Measurements from ENCODE around the gene UBXN7. TPM values are rescaled to one million over a fixed set of nuclear protein-coding genes. Genes with fewer than 3 reads are reported as not detected.
"Not testable (repeated sequence)": the region's sequence is repeated elsewhere in the genome, so short reads cannot be mapped to it uniquely, and the experiment has no call there.

UBXN7 gene
- total RNA-seq, 1 donor from 2014 or later = 86.7 TPM

DNA sequence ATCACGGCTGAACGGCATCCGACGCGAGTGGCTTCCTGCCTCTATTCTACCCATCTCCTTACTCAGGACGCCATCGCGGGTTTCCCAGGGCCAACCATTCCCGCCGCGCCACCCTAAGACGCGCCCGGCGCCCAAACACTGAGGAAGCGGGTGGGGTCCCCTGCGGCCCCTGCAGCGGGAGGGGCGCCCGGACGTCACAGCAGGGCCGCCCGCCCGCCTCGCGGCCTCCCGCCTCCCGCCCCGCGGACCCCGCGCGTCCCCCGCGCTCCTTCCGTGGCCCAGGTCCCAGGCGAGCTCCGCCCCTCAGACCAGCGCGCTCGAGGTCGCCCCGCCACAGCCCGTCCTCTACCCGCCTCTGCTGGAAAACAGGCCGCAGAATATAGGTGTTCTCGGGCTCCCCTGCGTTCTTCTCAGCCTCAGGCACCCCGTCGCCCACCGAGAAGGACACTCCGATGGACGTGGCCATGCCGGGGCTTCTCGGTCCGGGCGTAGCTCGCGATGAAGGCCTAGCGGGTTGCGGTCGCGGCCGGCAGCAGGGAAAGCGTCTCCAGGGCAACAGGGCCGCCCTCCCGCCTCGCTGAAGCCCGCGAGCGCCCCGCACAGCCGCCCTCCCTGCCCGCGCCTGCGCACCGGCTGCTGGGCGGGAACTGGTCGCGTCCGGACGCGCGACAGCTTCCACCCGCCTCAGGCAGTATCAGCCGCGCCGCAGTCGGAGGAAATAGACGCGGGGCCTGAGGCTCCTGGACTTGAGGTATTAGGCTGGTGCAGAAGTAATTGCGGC lies 114.3 kb downstream of the UBXN7 start, which contains the start of gene DYNLT2B:
TSS of gene DYNLT2B (minus strand) at position 554 of the 781 bp plus-strand sequence. CDS start at position 466, 88 bp downstream.
- Mint-ChIP-seq H3K27ac (ENCODE audit: unreplicated experiment) (peak within 1 kb of the TSS; percentile 97), H3K9me3 (ENCODE audit: unreplicated experiment) (no peaks in the 10 kb centered on the region), H3K4me3 (ENCODE audit: unreplicated experiment) (peak within 1 kb of the TSS; percentile 91), H3K36me3 (ENCODE audit: unreplicated experiment) (no peaks in the 10 kb centered on the region), H3K4me1 (ENCODE audit: unreplicated experiment) (peaks cover 3% of the 10 kb centered on the region), H3K27me3 (ENCODE audit: unreplicated experiment) (no peaks in the 10 kb centered on the region)
- peak; percentile 96 for DNase-seq (ENCODE audit: extremely low spot score, unreplicated experiment)
- TF ChIP-seq, protein P1, sequence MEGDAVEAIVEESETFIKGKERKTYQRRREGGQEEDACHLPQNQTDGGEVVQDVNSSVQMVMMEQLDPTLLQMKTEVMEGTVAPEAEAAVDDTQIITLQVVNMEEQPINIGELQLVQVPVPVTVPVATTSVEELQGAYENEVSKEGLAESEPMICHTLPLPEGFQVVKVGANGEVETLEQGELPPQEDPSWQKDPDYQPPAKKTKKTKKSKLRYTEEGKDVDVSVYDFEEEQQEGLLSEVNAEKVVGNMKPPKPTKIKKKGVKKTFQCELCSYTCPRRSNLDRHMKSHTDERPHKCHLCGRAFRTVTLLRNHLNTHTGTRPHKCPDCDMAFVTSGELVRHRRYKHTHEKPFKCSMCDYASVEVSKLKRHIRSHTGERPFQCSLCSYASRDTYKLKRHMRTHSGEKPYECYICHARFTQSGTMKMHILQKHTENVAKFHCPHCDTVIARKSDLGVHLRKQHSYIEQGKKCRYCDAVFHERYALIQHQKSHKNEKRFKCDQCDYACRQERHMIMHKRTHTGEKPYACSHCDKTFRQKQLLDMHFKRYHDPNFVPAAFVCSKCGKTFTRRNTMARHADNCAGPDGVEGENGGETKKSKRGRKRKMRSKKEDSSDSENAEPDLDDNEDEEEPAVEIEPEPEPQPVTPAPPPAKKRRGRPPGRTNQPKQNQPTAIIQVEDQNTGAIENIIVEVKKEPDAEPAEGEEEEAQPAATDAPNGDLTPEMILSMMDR (IDR thresholded peaks at IDR 0.05) = no peak

DNA sequence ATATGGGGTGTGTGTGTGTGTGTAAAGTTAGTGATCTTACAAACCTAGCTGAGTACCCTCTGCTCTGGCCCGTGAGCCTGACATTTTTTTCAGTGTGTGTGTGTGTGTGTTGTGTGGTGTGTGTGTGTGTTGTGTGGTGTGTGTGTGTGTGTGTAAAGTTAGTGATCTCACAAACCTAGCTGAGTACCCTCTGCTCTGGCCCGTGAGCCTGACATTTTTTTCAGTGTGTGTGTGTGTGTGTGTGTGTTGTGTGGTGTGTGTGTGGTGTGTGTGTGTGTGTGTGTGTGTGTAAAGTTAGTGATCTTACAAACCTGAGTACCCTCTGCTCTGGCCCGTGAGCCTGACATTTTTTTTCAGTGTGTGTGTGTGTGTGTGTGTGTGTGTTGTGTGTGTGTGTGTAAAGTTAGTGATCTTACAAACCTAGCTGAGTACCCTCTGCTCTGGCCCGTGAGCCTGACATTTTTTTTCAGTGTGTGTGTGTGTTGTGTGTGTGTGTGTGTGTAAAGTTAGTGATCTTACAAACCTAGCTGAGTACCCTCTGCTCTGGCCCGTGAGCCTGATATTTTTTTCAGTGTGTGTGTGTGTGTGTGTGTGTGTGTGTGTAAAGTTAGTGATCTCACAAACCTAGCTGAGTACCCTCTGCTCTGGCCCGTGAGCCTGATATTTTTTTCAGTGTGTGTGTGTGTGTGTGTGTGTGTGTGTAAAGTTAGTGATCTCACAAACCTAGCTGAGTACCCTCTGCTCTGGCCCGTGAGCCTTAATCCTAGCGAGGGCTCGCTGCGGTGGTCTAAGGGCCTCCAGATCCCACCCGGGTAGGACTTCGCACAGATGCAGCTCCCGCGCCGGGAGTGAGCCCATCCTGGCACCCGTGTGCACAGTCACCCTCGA lies 115.2 kb downstream of the UBXN7 start:
- DNase-seq (ENCODE audit: extremely low spot score, unreplicated experiment); H3K27me3 Mint-ChIP-seq (ENCODE audit: unreplicated experiment); H3K4me1 Mint-ChIP-seq (ENCODE audit: unreplicated experiment); H3K36me3 Mint-ChIP-seq (ENCODE audit: unreplicated experiment); H3K9me3 Mint-ChIP-seq (ENCODE audit: unreplicated experiment): not testable (repeated sequence)
- Mint-ChIP-seq H3K4me3 (ENCODE audit: unreplicated experiment) (peak overlapping the region; percentile 91), H3K27ac (ENCODE audit: unreplicated experiment) (peak overlapping the region; percentile 97)

DNA sequence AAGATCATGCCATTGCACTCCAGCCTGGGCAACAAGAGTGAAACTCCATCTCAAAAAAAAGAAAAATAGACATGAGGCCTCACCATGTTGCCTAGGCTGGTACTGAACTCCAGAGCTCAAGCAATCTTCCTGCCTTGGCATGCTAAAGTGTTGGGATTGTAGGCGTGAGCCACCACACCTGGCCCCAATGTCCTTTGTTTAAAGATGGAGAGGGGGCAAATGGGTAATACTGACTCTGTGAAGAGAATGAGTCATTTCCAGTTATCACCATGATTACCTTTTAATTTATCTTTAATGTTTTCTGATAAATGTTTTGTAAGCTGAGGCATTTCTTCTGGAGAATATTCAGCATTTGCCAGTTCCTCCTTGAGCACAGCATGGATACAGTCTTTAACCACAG lies 116.4 kb downstream of the UBXN7 start:
- H3K36me3 Mint-ChIP-seq (ENCODE audit: unreplicated experiment) = no peaks in the 10 kb centered on the region
- no peak for DNase-seq (ENCODE audit: extremely low spot score, unreplicated experiment)
- no peaks in the 10 kb centered on the region for H3K9me3 Mint-ChIP-seq (ENCODE audit: unreplicated experiment)
- H3K4me1 Mint-ChIP-seq (ENCODE audit: unreplicated experiment) = peaks cover 3% of the 10 kb centered on the region
- H3K4me3 Mint-ChIP-seq (ENCODE audit: unreplicated experiment) = no peak overlapping the region
- TF ChIP-seq, protein P1 (IDR thresholded peaks at IDR 0.05) = no peak
- H3K27me3 Mint-ChIP-seq (ENCODE audit: unreplicated experiment) = no peaks in the 10 kb centered on the region
- no peak overlapping the region for H3K27ac Mint-ChIP-seq (ENCODE audit: unreplicated experiment)

DNA sequence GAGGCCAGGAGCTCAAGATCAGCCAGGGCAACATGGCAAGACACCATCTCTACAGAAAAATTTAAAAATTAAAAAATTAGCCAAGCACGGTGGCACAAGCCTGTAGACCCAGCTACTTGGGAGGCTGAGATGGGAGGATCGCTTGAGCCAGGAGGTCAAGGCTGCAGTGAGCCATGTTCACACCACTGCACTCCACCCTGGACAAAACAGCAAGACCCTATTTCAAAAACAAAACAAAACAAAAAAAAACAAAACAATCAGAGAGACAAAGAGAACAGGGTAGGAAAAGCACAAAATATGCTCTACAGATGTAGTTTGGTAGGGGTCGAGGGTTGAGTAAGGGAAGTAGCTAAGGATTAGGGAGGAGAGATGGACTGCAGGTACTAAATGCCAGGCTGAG lies 117.6 kb downstream of the UBXN7 start:
- no peaks in the 10 kb centered on the region for H3K27me3 Mint-ChIP-seq (ENCODE audit: unreplicated experiment)

DNA sequence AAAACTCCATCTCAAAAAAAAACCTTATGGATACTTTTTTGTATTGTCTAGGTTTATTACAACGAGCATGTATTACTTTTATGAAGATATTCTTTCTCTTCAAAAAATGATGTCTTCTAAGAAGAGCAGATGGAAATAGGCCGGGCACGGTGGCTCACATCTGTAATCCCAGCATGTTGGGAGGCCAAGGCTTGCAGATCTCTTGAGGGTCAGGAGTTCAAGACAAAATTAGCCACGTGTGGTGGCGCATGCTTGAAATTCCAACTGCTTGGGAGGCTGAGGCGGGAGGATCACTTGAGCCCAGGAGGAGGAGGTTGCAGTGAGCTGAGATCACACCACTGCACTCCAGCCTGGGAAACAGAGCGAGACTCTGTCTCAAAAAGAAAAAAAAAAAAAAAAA lies 118.1 kb downstream of the UBXN7 start:
- H3K36me3 Mint-ChIP-seq (ENCODE audit: unreplicated experiment); H3K27ac Mint-ChIP-seq (ENCODE audit: unreplicated experiment); H3K4me1 Mint-ChIP-seq (ENCODE audit: unreplicated experiment); H3K4me3 Mint-ChIP-seq (ENCODE audit: unreplicated experiment); H3K27me3 Mint-ChIP-seq (ENCODE audit: unreplicated experiment); H3K9me3 Mint-ChIP-seq (ENCODE audit: unreplicated experiment); DNase-seq (ENCODE audit: extremely low spot score, unreplicated experiment): not testable (repeated sequence)

More for the DNA sequence above, 117.6 kb downstream of the UBXN7 start:
- H3K27ac Mint-ChIP-seq (ENCODE audit: unreplicated experiment) = no peak overlapping the region
- DNase-seq (ENCODE audit: extremely low spot score, unreplicated experiment) = no peak
- TF ChIP-seq, protein P1 (IDR thresholded peaks at IDR 0.05) = no peak
- H3K36me3 Mint-ChIP-seq (ENCODE audit: unreplicated experiment) = no peaks in the 10 kb centered on the region
- H3K9me3 Mint-ChIP-seq (ENCODE audit: unreplicated experiment) = no peaks in the 10 kb centered on the region
- no peak overlapping the region for H3K4me3 Mint-ChIP-seq (ENCODE audit: unreplicated experiment)
- peaks cover 3% of the 10 kb centered on the region for H3K4me1 Mint-ChIP-seq (ENCODE audit: unreplicated experiment)

DNA sequence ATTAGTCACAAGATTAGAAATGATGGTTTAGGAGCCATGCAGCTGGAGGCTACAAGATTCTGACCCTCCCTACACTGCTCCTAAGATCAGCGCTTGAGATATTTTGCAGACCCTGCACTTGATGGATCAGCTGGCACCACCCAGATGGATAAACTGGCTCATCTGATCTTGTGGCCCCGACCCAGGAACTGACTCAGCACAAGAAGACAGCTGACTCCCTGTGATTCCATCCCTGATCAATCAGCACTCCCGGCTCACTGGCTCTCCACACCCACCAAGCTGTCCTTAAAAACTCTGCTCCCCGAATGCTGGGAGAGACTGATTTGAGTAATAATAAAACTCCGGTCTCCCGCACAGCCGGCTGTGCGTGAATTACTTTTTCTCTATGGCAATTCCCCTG lies 129.3 kb downstream of the UBXN7 start:
- H3K4me3 Mint-ChIP-seq (ENCODE audit: unreplicated experiment); DNase-seq (ENCODE audit: extremely low spot score, unreplicated experiment); H3K9me3 Mint-ChIP-seq (ENCODE audit: unreplicated experiment); H3K27ac Mint-ChIP-seq (ENCODE audit: unreplicated experiment); H3K4me1 Mint-ChIP-seq (ENCODE audit: unreplicated experiment); H3K27me3 Mint-ChIP-seq (ENCODE audit: unreplicated experiment): not testable (repeated sequence)
- peaks cover 23% of the 10 kb centered on the region for H3K36me3 Mint-ChIP-seq (ENCODE audit: unreplicated experiment)

DNA sequence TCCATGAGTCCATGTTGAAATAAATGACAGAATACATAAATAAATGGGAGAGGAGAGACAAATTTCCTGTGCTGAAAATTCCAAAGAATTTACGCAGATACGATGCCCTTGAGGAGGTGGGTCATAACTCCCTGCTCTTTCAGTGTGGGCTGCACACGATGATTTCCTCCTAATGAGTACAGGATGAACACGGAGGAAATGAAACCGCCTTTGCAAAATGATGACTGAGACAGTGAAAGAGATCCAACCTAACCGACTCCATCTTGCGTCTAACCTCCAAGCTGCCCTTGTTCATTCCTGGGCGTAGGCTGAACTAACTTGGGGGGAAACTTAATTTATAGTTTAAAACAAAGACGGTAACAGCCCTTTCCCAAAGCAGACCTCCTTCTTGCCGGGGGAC lies 129.7 kb downstream of the UBXN7 start:
- not testable (repeated sequence) for DNase-seq (ENCODE audit: extremely low spot score, unreplicated experiment); H3K4me1 Mint-ChIP-seq (ENCODE audit: unreplicated experiment); H3K9me3 Mint-ChIP-seq (ENCODE audit: unreplicated experiment); H3K27ac Mint-ChIP-seq (ENCODE audit: unreplicated experiment); H3K4me3 Mint-ChIP-seq (ENCODE audit: unreplicated experiment); H3K27me3 Mint-ChIP-seq (ENCODE audit: unreplicated experiment)
- peaks cover 23% of the 10 kb centered on the region for H3K36me3 Mint-ChIP-seq (ENCODE audit: unreplicated experiment)
